Osteocyte (in vitro differentiated cells): ENCODE results near the gene HIPK3. TPM values are rescaled to one million over a fixed set of nuclear protein-coding genes. Genes with fewer than 3 reads are reported as not detected.
A peak's percentile ranks its signal among the peaks of the same experiment; 100 is the strongest.

Experiments used
- DNase-seq: peaks from one replicate; pipeline ENCODE4 v3.0.0; 2021; ENCODE audit warnings: mixed read lengths; ENCODE audit not compliant: unreplicated experiment; ENCODE audit errors: extremely low spot score
- H3K27ac Mint-ChIP-seq: one replicate; pipeline ENCODE4 v1.8.0; 2021; ENCODE audit warnings: mild to moderate bottlenecking, mixed read lengths; ENCODE audit not compliant: unreplicated experiment
- H3K27me3 Mint-ChIP-seq: one replicate; pipeline ENCODE4 v1.8.0; 2021; ENCODE audit warnings: mixed read lengths; ENCODE audit not compliant: unreplicated experiment
- H3K36me3 Mint-ChIP-seq: one replicate; pipeline ENCODE4 v1.8.0; 2021; ENCODE audit warnings: mixed read lengths; ENCODE audit not compliant: unreplicated experiment
- H3K4me1 Mint-ChIP-seq: one replicate; pipeline ENCODE4 v1.8.0; 2021; ENCODE audit warnings: mixed read lengths; ENCODE audit not compliant: unreplicated experiment
- H3K4me3 Mint-ChIP-seq: one replicate; pipeline ENCODE4 v1.8.0; 2021; ENCODE audit warnings: mild to moderate bottlenecking, moderate library complexity, mixed read lengths; ENCODE audit not compliant: unreplicated experiment
- H3K9me3 Mint-ChIP-seq: one replicate; pipeline ENCODE4 v1.8.0; 2021; ENCODE audit warnings: mixed read lengths; ENCODE audit not compliant: unreplicated experiment
- total RNA-seq: library from RNA; stranded (reverse); gene quantifications from 2 replicates; pipeline ENCODE4 v1.2.1, GENCODE V29; 2021
- TF ChIP-seq, protein P1 (sequence below): fragments of 200-600 bp; sonication (generic); IDR thresholded peaks from 2 replicates; pipeline ENCODE4 v1.5.0; 2021; ENCODE audit warnings: antibody characterized with exemption, mild to moderate bottlenecking, moderate library complexity

HIPK3 gene
- total RNA-seq, 1 donor from 2014 or later: 78.8 TPM

DNA sequence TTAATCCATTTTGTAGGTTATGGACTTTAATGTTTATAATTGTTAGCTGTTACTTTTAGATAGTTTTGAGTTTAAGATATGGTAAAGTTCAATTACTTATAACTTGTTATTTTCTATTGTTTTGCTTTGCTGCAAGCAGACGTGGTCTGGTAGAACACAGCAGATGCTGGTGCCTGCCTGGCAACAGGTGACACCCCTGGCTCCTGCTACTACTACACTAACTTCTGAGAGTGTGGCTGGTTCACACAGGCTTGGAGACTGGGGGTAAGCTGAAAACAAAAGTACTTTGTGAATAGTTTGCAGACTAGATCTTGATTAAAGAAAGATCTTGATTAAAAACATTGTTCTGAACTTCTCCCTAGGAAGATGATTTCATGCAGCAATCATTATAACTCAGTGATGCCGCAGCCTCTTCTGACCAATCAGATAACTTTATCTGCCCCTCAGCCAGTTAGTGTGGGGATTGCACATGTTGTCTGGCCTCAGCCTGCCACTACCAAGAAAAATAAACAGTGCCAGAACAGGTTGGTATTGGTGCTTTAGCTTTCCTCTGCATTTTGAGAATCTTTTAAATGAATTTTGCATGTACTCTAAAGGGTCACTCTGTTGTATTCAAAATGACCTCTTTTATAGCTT lies 90.4 kb downstream of the HIPK3 start:
- H3K4me3 Mint-ChIP-seq: no peak overlapping the region
- H3K9me3 Mint-ChIP-seq: no peaks in the 10 kb centered on the region
- no peak overlapping the region for H3K27ac Mint-ChIP-seq
- no peak for DNase-seq
- H3K4me1 Mint-ChIP-seq: no peaks in the 10 kb centered on the region
- TF ChIP-seq, protein P1, sequence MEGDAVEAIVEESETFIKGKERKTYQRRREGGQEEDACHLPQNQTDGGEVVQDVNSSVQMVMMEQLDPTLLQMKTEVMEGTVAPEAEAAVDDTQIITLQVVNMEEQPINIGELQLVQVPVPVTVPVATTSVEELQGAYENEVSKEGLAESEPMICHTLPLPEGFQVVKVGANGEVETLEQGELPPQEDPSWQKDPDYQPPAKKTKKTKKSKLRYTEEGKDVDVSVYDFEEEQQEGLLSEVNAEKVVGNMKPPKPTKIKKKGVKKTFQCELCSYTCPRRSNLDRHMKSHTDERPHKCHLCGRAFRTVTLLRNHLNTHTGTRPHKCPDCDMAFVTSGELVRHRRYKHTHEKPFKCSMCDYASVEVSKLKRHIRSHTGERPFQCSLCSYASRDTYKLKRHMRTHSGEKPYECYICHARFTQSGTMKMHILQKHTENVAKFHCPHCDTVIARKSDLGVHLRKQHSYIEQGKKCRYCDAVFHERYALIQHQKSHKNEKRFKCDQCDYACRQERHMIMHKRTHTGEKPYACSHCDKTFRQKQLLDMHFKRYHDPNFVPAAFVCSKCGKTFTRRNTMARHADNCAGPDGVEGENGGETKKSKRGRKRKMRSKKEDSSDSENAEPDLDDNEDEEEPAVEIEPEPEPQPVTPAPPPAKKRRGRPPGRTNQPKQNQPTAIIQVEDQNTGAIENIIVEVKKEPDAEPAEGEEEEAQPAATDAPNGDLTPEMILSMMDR: no peak
- H3K27me3 Mint-ChIP-seq: no peaks in the 10 kb centered on the region
- H3K36me3 Mint-ChIP-seq: peaks cover 43% of the 10 kb centered on the region

DNA sequence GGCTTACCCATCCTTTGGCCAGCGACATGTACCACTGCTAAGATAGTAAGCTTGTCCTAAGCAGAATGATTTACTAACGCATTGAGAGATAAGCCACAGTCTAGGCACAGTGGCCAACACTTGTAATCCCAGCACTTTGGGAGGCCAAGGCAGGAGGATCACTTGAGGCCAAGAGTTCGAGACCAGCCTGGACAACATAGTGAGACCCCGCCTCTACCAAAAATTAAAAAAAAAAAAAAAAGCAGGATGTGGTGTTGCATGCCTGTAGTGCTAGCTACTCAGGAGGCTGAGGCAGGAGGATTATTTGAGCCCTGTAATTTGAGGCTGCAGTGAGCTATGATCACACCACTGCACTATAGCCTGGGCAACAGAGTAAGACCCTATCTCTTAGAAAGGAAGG lies 93.1 kb downstream of the HIPK3 start:
- H3K36me3 Mint-ChIP-seq: peaks cover 56% of the 10 kb centered on the region
- TF ChIP-seq, protein P1: no peak

DNA sequence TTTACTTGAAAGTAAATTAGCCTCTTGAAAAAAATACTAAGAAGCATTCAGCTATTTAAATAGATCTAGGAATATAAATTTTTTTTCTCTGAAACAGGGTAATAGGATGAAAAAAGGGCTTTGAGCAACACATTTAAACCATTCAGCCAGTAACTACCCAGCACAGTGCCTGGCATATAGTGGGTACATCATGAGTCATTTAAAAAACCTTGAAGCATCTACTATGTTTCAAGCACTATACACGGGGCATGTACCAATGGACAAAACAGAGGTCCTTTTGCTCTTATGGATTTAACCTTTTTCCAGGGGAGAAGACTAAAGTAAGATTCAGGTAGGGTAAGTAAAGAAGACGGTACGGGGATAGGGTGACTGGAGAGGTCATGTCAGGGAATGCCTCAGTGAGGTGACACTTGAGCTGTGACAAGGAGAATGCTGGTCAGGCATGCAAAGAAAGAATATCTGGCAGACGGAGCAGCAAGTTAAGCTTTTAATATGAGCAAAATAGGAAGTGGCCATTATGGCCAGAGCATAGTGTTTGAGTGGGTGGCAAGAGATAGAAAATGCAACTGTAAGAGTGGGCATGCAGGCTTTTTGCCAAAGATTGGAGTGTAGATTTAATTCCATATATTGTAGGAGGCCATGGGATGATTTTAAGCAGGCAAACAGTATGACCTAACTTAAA lies 101.1 kb downstream of the HIPK3 start:
- H3K4me1 Mint-ChIP-seq: peaks cover 3% of the 10 kb centered on the region
- H3K4me3 Mint-ChIP-seq: no peak overlapping the region
- no peaks in the 10 kb centered on the region for H3K27me3 Mint-ChIP-seq
- no peak overlapping the region for H3K27ac Mint-ChIP-seq
- peaks cover 10% of the 10 kb centered on the region for H3K36me3 Mint-ChIP-seq
- TF ChIP-seq, protein P1: no peak
- H3K9me3 Mint-ChIP-seq: no peaks in the 10 kb centered on the region
- no peak for DNase-seq

More for the DNA sequence above, 93.1 kb downstream of the HIPK3 start:
- no peak for DNase-seq
- Mint-ChIP-seq H3K4me3 (no peak overlapping the region), H3K4me1 (no peaks in the 10 kb centered on the region), H3K27me3 (no peaks in the 10 kb centered on the region), H3K27ac (no peak overlapping the region), H3K9me3 (no peaks in the 10 kb centered on the region)

DNA sequence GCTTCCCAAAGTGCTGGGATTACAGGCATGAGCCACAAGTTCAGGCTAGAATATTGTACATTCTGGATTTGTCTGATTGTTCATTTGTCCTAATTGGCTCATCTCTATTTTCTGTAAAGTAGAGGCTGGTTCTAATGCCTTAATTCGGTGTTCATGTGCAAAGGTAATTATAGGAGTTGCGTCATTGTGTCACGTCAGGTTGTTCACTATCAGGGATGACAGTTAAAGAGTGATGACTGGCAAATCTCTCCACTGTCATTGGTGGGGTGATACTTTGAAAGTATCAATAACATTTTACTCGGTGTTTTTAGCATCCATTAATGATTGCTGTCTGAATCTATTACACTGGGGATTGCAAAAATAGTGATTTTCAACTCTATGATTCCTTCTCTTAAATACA lies 103.5 kb downstream of the HIPK3 start:
- Mint-ChIP-seq H3K27ac (no peak overlapping the region), H3K36me3 (no peaks in the 10 kb centered on the region), H3K4me1 (peaks cover 3% of the 10 kb centered on the region), H3K27me3 (no peaks in the 10 kb centered on the region), H3K9me3 (no peaks in the 10 kb centered on the region), H3K4me3 (no peak overlapping the region)
- TF ChIP-seq, protein P1: no peak
- DNase-seq: no peak

DNA sequence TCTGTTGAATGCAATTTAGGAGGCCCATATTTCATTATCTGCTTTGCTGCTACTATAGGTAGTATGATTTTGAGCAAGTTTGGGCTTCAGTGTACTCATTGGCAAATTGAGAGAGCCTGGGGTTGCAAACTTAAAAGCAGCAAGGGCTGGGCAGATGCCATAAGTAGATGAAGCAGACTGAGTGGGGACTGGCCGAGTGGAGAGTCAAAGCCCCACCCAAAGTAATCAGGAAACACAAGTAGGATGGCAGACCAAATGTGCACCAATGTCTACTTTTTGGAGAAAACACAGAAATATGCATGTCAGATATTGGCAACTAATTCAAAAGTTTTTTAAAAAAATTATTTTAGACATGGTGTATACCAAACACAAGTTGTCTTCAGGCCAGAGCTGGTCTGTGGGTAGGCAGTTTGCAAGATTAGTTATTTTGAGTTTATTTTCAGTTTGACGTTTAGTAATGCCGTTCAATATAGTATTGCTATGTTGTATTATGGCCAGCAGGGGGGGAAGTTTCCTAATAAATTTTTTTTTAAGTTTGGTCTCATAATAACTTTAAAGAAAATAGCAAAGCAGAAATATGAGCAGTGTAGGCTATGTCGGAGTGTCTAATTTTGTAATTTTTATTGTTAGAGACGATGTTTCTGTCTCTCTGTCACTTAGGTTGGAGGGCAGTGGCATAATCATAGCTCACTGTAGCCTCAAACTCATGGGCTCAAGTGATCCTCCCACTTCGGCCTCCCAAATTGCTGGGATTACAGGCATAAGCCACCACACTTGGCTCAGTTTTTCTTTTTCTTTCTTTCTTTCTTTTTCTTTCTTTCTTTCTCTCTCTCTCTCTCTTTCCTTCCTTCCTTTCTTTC lies 105.1 kb downstream of the HIPK3 start:
- no peak for DNase-seq
- H3K4me1 Mint-ChIP-seq: peaks cover 3% of the 10 kb centered on the region
- H3K27me3 Mint-ChIP-seq: no peaks in the 10 kb centered on the region
- H3K9me3 Mint-ChIP-seq: no peaks in the 10 kb centered on the region
- TF ChIP-seq, protein P1: peak; percentile 66
- H3K27ac Mint-ChIP-seq: no peak overlapping the region
- H3K4me3 Mint-ChIP-seq: no peak overlapping the region
- no peaks in the 10 kb centered on the region for H3K36me3 Mint-ChIP-seq
